Lower leg skin (tissue), 4 donors: ENCODE measurements around the gene SH3GLB2. TPM values are rescaled to one million over a fixed set of nuclear protein-coding genes. Genes with fewer than 3 reads are reported as not detected.
A peak's percentile ranks its signal among the peaks of the same experiment; 100 is the strongest.

Experiments used
- DNase-seq, 2 donors: peaks; one replicate each; pipeline ENCODE4 v3.0.0-alpha.2; 2019; ENCODE audit warnings: low spot score in 2 of 2
- H3K4me3 ChIP-seq: fragments of 200-600 bp; sonication (generic); 2 replicates; pipeline ENCODE4 v1.5.1; 2017; ENCODE audit warnings: mild to moderate bottlenecking, low read depth; ENCODE audit not compliant: poor library complexity, severe bottlenecking
- POLR2A ChIP-seq, 2 donors: fragments of 450-650 bp; IDR thresholded peaks; one replicate each; pipeline ENCODE4 v1.6.1; 2016 to 2017; ENCODE audit warnings: antibody characterized with exemption in 2 of 2, mild to moderate bottlenecking in 1 of 2, moderate library complexity in 1 of 2
- WGBS, 2 donors: methylation state at CpG; one replicate each; pipeline ENCODE4 v1.1.5; 2018; 5-methylcytosine and 5-hydroxymethylcytosine counted together
- intact Hi-C: fragments of 100-400 bp; cut with DNase I; formaldehyde crosslinking; loops from one replicate; pipeline ENCODE4 v1.15.0; 2023; ENCODE audit warnings: low total_unique reads
- total RNA-seq, 4 donors: library from RNA; depleted of rRNA; stranded (reverse); fragments of >200 nt; gene quantifications; one replicate each; pipeline ENCODE4 v1.1.0, GENCODE V29; 2016
- TF ChIP-seq, protein P1 (sequence below), 3 donors: fragments of 450-650 bp; IDR thresholded peaks; one replicate each; pipeline ENCODE4 v1.5.1; 2016; ENCODE audit warnings: antibody characterized with exemption in 3 of 3, mild to moderate bottlenecking in 3 of 3, moderate library complexity in 2 of 3

Gene SH3GLB2
- total RNA-seq, 4 donors from 2014 or later = 177 to 378 (median 207) TPM

DNA sequence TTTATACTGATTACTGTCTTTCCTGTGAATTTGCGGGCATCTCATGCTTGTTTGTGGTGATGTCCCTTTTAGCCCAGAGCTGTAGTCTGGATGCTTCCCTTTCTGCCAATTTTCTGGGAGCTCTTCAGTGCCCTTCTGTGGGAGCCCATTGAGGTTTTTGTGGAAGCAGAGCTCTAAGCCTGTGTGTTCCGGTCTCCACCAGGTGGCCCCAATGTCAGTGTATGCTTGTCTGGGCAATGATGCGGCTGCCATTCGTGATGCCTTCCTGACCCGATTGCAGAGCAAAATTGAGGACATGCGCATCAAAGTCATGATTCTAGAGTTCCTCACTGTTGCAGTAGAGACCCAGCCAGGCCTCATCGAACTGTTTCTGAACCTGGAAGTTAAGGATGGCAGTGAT lies 35.1 kb downstream of the SH3GLB2 start:
- WGBS, 2 donors = 56 to 64% methylated on average over 7 of the region's 7 CpGs
- no peak for TF ChIP-seq POLR2A (IDR thresholded peaks at IDR 0.05)
- TF ChIP-seq, protein P1, sequence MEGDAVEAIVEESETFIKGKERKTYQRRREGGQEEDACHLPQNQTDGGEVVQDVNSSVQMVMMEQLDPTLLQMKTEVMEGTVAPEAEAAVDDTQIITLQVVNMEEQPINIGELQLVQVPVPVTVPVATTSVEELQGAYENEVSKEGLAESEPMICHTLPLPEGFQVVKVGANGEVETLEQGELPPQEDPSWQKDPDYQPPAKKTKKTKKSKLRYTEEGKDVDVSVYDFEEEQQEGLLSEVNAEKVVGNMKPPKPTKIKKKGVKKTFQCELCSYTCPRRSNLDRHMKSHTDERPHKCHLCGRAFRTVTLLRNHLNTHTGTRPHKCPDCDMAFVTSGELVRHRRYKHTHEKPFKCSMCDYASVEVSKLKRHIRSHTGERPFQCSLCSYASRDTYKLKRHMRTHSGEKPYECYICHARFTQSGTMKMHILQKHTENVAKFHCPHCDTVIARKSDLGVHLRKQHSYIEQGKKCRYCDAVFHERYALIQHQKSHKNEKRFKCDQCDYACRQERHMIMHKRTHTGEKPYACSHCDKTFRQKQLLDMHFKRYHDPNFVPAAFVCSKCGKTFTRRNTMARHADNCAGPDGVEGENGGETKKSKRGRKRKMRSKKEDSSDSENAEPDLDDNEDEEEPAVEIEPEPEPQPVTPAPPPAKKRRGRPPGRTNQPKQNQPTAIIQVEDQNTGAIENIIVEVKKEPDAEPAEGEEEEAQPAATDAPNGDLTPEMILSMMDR (IDR thresholded peaks at IDR 0.05) = no peak
- no peak overlapping the region for H3K4me3 ChIP-seq
- DNase-seq = no peak
- intact Hi-C loops = no loop called here

DNA sequence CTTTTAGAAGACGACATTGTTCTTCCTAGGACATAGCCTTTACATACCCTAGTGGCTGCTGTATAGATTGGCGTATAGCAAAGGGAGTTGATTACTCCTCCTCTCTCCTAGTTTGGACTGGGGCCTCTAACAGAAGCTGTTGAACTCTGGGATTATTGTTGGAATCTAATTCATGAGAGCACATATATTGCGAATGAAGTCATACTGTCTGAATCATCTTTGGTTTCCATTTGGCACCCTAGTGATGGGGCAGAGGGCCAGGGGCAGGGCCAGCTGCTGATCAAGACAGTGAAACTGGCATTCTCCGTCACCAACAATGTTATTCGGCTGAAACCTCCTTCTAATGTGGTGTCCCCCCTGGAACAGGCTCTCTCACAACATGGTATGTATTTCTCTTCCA lies 40.3 kb downstream of the SH3GLB2 start:
- DNase-seq = peak; percentile 48 to 88
- H3K4me3 ChIP-seq = no peak overlapping the region
- intact Hi-C loops = no loop called here
- TF ChIP-seq, protein P1 (IDR thresholded peaks at IDR 0.05) = no peak
- WGBS, 2 donors = 25 to 33% methylated on average over 5 of the region's 5 CpGs

DNA sequence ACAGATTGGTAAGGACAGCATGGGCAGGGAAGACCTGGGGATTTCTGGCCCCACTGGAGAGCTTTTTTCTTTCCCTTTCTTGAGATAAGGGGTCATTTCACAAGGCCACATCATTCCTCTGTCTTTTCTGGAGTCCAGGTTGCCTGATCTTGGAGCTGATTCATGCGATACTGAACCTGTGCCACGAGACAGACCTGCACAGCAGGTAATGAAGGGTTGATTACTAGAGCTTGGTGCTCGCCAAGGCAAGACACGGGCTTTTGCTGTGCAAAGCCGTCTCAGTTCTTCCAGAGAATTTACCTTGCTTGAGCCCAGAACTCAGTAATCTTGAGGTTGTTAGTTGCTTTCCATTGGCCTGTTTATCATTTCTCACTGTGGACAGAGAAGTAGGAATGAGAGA lies 41.5 kb downstream of the SH3GLB2 start:
- TF ChIP-seq POLR2A (IDR thresholded peaks at IDR 0.05) = no peak
- TF ChIP-seq, protein P1 (IDR thresholded peaks at IDR 0.05) = no peak
- 60 to 69% methylated on average over 5 of the region's 5 CpGs for WGBS, 2 donors
- H3K4me3 ChIP-seq = no peak overlapping the region
- intact Hi-C loops = no loop called here
- DNase-seq = no peak

DNA sequence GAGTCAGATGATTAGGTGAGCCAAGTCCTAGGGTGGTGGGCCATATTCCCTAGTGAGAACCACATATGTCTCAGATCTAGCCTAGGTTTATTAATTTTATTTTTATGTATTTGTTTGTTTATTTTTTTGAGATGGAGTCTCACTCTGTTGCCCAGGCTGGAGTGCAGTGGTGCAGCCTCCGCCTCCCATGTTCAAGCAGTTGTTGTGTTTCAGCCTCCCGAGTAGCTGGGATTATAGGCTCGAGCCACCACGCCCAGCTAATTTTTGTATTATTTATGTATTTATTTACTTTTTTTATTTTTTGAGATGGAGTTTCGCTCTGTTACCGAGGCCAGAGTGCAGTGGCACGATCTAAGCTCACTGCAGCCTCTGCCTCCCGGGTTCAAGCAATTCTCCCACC lies 44.6 kb downstream of the SH3GLB2 start:
- peak in 1 of 2 donors; percentile 68 for DNase-seq
- intact Hi-C loops = no loop called here
- no peak overlapping the region for H3K4me3 ChIP-seq
- TF ChIP-seq POLR2A (IDR thresholded peaks at IDR 0.05) = no peak
- TF ChIP-seq, protein P1 (IDR thresholded peaks at IDR 0.05) = no peak
- WGBS, 2 donors = 95 to 98% methylated on average over 8 of the region's 8 CpGs

DNA sequence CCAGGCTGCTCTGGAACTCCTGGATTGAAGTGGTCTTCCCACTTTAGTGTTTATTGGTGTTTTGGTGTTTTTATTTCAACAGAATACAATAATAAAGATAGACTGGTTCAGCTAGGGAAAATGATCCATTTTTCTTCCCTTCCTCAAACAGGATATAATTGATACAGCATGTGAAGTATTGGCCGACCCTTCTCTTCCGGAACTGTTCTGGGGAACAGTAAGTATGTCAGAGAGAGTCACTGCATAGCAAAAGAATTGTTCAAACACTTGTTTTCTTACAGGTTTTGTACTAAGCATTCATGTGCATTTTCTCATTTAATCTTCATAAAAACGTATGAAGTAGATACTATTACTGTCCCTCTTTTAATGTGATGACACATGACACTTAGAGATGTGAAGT lies 49.0 kb downstream of the SH3GLB2 start:
- DNase-seq = no peak
- H3K4me3 ChIP-seq = no peak overlapping the region
- intact Hi-C loops = no loop called here
- TF ChIP-seq, protein P1 (IDR thresholded peaks at IDR 0.05) = no peak
- no peak for TF ChIP-seq POLR2A (IDR thresholded peaks at IDR 0.05)
- WGBS, 2 donors = 61 to 80% methylated on average over 3 of the region's 3 CpGs

DNA sequence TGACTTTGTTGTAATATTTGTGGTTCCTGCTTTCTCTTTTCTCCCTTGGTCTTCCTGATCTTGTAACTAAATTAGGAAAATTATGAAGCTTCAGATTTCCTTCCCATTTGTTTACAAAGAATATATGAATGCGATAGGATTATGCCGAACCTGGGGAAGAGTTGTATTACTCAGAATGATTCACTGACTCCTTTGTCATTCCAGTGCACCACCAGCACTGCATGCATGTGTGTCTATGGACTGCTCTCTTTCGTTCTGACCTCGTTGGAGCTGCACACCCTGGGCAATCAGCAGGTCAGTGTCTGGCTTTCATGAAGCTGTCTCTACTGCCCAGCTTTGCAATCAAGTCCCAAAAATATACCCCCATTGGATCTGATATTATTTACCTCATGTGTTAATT lies 55.2 kb downstream of the SH3GLB2 start:
- TF ChIP-seq POLR2A (IDR thresholded peaks at IDR 0.05) = no peak
- TF ChIP-seq, protein P1 (IDR thresholded peaks at IDR 0.05) = no peak
- intact Hi-C loops = no loop called here
- H3K4me3 ChIP-seq = no peak overlapping the region
- DNase-seq = no peak
- WGBS, 2 donors = 85 to 87% methylated on average over 4 of the region's 4 CpGs
